Body of pancreas (tissue), 4 donors: ENCODE measurements around the gene PSMB5.

ENCODE experiments used
- CTCF ChIP-seq, 7 experiments: fragments of 450-650 bp in 4 of 7; fragments of 200-600 bp in 3 of 7; sonication (generic) in 3 of 7; IDR thresholded peaks; one replicate each; pipeline ENCODE4 v1.5.1; 2016 to 2019; ENCODE audit warnings: antibody characterized with exemption in 7 of 7
- POLR2A ChIP-seq, 3 donors: fragments of 450-650 bp; IDR thresholded peaks; one replicate each; pipeline ENCODE4 v1.6.1; 2016; ENCODE audit warnings: antibody characterized with exemption in 3 of 3, mild to moderate bottlenecking in 2 of 3

- TF ChIP-seq POLR2A (IDR thresholded peaks at IDR 0.05) (peak in 1 of 3 donors; percentile 19), CTCF (IDR thresholded peaks at IDR 0.05) (peak; percentile 87 to 97 (median 94))
Measured at GRCh38 chr14:23057757-23058653, 23.3 kb upstream of the PSMB5 start.
